Middle frontal gyrus (tissue), 1 donor: ENCODE data around the gene SIPA1.
"Not testable (repeated sequence)": the region's sequence is repeated elsewhere in the genome, so short reads cannot be mapped to it uniquely, and the experiment has no call there.

Experiments used
- DNase-seq: peaks from one replicate; pipeline ENCODE4 v3.0.0-alpha.2; 2015; ENCODE audit warnings: low spot score; ENCODE audit errors: extremely low spot score

Gene SIPA1

DNA sequence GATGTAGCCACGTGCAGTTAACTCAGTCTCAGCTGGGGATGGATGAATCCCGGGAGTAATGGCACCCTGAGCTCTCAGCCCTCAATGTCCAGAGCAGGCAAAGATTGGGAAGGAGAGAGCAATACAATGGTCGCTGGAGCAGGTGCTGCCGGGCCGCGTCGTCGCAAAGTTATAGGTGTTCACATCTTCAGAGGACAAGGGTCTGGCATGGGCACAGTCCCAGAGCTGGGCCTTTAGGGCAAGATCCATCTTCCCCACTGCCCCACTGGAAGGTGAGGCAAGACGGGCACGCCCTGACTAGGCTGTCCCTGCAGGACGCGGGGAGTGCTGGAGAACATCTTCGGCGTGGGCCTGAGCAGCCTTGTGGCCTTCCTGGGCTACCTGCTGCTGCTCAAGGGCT, 14.7 kb upstream of the SIPA1 start:
- DNase-seq, result no peak

DNA sequence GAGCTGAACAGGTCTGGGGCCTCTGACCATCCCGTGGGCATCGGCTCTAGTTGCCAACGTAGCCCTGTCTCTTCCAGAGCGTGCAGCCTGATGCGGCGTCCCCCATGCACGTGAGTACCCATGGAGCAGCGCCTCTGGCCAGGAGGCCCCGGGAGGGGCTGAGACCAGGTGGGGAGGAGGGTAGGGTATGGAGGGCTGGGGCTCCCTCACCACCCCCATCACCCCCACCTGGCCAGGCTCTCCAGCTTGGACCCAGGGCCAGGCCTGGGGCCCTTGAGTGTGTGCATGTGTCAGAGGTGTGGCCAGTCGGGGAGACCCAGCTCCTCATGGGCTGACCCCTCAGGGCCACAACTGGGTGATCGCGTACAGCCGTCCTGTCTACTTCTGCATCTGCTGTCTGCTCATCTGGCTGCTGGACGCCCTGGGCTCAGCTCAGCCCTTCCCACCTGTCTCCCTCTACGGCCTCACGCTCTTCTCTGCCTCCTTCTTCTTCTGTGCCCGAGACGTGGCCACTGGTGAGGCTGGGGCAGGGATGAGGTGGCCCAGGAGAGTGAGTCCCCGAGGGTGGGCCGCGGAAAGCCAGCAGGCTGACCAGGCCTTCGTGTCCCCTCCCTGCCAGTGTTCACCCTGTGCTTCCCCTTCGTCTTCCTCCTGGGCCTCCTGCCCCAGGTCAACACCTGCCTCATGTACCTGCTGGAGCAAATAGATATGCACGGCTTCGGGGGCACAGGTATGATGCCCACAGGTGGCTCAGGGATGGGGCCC, 13.9 kb upstream of the SIPA1 start:
- DNase-seq, result no peak

DNA sequence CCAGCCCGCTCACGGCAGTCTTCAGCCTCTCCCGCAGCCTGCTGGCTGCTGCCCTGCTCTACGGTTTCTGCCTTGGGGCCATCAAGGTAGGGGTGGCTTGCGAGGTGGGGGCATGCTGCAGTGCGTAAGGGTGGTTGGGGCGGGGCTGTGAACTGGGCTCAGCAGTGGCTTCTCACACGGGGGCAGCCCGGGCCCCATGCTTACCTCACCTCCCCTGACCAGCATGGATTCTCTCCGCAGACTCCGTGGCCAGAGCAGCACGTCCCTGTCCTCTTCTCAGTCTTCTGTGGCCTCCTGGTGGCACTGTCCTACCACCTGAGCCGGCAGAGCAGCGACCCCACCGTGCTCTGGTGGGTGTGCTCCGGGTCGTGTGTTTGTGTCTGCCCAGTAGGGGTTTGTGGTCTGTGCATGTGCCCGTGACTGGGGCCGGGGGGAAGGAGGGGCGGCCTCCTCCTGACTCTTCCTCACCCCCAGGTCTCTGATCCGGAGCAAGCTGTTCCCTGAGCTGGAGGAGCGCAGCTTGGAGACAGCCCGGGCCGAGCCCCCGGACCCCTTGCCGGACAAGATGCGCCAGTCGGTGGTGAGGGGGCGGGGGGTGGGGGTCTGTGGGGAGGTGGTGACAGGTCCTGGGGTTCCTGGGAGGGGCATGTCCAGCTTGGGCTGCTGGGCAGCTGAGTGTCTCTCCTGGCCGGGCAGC, 12.8 kb upstream of the SIPA1 start:
- DNase-seq, result no peak

DNA sequence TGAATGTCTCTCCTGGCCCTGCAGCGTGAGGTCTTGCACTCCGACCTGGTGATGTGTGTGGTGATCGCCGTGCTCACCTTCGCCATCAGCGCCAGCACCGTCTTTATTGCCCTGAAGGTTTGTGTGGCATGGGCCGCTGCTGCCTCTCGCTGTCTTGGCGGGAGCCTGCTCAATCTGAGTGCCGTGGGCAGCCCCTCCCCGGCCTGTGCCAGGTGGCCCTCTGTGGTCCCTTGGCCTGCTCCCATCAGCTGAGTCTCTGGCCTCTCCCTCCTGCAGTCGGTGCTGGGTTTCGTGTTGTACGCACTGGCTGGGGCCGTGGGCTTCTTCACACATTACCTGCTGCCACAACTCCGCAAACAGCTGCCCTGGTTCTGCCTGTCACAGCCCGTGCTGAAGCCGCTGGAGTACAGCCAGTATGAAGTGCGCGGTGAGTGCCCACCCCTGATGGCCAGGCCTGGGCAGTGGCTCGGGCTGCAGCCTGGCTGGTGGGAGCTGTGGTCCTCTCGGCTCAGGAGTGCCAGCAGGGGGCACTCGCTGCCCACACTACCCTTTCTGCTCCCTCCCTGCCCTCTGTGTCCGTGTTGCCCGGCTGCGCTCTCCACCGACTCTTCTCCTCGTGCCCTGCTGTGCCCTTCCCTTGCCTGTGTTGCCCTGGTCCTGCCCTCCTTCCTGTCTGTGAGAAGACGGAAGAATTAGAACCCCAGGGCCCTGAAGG, 12.1 kb upstream of the SIPA1 start:
- DNase-seq, result no peak

DNA sequence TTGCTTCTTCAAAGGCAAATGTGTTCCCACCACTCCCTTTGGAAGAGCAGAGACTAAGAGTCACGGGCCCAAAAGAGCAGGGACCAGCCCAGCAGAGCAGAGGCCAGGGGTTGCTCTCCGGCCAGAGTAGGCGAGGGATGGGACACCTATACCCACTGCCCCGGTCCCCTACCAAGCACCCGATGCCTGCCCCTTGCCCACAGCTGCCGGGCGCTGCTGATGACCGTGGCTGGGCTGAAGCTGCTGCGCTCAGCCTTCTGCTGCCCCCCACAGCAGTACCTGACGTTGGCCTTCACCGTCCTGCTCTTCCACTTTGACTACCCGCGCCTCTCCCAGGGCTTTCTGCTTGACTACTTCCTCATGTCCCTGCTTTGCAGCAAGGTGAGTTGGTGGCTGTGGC, 10.7 kb upstream of the SIPA1 start:
- DNase-seq, result no peak

DNA sequence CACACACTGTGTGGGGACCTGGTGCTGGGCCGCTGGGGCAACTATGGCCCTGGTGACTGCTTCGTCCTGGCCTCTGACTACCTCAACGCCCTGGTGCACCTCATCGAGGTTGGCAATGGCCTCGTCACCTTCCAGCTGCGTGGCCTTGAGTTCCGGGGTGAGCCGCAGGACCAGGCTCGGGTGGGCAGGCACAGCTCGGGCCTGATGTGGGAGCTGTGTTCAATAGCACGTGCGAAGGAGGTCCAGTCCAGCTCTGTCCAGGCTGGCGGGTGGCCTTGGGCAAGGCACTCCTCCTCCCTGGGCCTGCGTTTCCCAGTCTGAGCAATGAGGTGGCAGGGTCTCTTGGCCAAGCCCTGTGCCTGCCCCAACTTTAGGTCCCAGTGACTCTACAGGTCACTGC, 8.3 kb upstream of the SIPA1 start:
- DNase-seq, result no peak

DNA sequence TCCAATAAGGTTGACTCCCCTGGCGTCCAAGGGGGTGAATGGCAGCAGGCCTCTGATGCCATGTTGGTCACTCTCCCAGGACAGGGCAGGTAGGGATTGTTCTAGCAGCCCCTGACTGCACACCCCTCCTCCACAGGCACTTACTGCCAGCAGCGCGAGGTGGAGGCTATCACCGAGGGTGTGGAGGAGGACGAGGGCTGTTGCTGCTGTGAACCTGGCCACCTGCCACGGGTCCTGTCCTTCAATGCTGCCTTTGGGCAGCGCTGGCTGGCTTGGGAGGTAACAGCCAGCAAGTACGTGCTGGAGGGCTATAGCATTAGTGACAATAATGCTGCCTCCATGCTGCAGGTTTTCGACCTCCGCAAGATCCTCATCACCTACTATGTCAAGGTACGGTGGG, 7.7 kb upstream of the SIPA1 start:
- DNase-seq, result no peak

DNA sequence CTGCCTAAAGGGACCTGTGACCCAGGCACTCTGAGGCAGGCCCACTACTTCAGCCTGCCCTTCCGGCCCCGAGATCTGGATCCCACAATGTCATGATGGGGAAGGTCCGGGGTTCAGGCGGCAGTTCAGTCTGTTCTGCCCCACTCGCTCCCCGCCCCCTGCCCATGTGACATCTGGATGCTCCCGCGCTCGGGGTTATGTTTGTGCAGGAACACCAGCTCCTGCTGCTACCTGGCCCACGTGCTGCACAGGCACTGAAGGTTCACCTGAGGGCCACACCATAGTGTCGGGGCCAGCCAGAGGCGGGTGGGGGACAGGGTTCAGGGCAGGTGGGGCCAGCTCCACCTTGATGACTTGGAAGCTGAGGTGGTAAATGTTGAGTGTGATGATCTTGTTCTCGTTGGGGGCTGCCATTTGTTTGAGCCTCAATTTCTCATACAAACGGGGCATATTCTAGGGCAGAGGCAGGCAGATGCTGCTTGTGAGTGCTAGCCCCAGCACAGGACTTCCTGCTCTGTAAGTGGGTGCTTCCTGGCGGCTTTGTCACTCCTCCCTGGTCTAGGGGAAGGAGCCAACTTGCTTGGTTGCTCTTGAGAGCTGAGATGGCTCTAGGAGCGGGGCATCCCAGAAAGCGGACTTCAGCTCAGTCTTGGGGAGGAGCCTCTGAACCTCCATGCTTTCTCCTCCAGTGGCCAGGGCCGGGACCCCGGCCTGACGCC, 4.4 kb upstream of the SIPA1 start:
- no peak for DNase-seq

DNA sequence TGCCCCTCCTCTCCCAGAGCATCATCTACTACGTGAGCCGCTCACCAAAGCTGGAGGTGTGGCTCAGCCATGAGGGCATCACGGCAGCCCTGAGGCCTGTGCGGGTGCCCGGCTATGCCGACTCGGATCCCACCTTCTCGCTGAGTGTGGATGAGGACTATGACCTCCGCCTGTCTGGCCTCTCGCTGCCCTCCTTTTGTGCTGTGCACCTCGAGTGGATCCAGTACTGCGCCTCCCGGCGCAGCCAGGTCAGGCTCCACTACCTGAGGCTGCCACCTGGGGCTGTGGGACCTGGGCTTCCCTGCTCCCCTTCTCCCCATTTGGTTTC, 3.8 kb upstream of the SIPA1 start:
- no peak for DNase-seq

DNA sequence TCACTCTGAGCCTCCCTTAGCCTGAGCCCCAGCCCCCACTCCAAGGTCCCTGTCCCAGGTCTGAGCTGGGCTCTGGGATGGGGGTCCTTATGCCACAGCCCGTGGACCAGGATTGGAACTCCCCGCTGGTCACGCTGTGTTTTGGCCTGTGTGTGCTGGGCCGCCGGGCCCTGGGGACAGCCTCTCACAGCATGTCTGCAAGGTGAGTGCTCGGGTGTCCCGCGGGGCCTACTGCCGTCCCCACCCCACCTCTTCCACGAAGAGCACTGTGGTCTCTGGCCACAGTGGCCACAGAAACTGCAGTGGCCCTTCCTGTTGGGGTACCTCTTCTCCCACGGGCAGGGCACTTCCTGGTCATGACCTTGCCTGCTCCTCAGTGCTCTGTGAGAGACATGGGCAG, 3.5 kb upstream of the SIPA1 start:
- DNase-seq, result no peak

DNA sequence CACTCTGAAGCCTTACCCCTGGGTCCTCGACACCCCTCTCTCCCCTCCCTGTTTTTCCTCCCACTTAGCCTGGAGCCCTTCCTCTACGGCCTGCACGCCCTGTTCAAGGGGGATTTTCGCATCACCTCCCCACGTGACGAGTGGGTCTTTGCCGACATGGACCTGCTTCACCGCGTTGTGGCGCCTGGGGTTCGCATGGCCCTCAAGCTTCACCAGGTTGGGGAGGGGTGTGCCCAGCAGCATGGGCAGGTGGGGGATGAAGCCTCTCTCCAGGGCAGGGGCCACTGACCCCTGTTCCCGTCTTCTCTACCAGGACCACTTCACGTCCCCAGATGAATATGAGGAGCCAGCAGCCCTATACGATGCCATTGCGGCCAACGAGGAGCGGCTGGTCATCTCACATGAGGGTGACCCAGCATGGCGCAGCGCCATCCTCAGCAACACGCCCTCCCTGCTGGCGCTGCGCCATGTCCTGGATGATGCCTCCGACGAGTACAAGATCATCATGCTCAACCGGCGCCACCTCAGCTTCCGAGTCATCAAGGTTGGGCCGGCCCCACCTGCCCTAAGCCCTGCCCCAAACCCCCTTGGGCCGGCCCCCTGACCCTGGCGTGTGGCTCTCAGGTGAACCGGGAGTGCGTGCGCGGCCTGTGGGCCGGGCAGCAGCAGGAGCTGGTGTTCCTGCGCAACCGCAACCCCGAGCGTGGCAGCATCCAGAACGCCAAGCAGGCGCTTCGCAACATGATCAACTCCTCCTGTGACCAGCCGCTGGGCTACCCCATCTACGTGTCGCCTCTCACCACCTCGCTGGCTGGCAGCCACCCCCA, 2.8 kb upstream of the SIPA1 start:
- no peak for DNase-seq

DNA sequence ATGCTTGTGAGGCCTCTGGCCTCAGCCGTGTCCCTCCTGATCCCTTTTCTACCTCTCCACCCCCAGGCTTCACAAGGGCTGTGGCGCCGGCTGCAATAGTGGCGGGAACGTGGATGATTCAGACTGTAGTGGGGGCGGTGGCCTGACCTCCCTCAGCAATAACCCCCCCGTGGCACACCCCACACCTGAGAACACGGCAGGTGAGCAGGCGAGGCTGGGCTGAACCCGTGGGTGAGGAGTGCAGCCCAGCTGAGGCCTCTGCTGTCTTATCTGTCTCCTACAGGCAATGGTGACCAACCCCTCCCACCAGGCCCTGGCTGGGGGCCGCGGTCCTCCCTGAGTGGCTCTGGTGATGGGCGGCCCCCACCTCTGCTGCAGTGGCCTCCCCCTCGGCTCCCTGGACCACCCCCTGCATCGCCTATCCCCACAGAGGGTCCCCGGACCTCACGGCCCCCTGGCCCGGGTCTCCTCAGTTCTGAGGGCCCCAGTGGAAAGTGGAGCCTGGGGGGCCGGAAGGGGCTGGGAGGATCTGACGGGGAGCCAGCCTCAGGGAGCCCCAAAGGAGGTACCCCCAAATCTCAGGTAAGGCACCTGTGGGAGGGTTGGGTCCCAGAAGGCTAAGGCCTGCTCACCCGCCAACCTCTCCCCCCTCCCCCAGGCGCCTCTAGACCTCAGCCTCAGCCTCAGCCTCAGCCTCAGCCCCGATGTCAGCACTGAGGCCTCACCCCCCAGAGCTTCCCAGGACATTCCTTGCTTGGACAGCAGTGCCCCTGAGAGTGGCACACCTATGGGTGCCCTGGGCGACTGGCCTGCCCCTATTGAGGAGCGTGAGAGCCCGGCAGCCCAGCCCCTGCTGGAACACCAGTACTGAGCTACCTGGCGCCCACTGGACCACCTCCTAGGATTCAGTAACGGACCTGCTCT, 1.5 kb upstream of the SIPA1 start:
- no peak for DNase-seq

DNA sequence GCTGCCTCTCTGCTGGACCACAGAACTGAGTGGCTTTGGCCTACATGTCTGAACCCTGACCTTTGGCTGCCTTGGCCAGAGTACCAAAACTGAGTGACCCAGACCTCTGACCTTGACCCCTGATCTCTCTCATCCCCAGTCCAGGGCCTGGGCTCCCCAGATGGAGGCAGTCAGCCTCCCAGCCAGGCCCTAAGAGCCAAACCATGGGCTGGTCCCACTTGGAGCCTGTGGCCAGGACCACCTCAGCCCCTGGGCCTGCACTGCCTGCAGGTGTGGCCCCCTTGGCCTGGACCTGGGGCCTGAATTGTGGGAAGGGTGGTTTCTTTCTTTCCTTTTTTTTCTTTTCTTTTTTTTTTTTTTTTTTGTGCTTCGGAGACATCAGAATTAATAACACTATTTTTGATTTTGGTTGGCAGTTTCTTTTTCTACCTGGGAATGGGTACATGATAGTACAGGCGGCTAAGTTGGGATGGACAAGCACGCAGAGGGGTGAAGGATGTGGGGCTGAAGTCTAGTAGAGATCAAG, 806 bp upstream of the SIPA1 start:
- no peak for DNase-seq

DNA sequence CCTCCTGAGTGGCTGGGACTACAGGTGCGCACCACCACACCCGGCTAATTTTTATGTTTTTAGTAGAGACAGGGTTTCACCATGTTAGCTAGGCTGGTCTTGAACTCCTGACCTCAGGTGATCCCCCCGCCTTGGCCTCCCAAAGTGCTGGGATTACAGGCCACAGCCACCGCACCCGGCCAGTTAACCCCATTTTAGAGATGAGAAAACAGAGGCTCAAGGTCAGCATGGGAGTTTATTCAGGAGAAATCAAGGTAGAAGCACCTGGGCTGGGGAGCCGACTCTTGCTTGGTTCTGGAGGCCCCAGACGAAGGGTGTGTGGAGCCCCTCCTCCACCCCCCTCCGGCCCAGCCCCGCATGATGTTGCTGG, 1.3 kb downstream of the SIPA1 start:
- not testable (repeated sequence) for DNase-seq

DNA sequence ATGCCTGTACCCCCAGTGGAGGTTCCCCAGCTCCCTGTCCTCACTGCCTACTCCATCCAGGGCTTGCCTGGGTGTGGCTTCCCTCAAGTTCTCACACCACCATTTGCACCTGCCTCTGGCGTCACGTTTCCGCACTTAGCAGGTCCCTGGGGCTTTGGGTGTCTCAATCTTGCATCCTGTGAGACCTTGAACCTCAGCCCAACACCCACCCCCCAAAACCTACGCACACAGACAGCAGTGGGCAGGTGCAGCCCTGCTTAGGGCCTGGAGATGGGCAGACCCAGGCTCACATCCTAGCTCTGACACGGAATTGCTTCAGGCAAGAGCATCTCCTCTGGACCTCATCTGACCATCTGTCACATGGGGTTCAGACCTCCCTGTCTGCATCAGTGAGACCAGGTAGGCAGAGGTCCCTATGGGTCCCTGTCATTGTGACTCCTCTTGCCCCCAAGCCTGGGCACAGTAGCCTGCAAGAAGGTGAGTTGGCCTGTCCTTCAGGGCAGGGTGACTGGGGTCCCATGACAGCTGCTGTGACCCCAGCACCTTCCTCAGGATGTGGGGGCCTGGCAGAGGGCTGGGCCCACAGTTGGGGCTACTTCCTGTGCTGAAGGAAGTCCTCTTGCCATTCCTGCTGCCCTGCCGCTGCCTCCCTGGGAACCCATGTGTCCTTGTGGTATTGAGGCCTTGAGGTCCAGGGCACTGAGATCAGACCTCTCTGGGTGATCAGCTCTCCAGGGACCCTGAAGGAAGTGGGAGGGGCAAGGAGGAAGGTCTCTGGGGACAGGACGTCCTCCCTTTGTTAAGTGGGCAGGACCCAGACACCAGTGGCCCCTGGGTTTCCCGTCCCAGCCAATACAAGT, 2.0 kb downstream of the SIPA1 start:
- DNase-seq, result no peak

DNA sequence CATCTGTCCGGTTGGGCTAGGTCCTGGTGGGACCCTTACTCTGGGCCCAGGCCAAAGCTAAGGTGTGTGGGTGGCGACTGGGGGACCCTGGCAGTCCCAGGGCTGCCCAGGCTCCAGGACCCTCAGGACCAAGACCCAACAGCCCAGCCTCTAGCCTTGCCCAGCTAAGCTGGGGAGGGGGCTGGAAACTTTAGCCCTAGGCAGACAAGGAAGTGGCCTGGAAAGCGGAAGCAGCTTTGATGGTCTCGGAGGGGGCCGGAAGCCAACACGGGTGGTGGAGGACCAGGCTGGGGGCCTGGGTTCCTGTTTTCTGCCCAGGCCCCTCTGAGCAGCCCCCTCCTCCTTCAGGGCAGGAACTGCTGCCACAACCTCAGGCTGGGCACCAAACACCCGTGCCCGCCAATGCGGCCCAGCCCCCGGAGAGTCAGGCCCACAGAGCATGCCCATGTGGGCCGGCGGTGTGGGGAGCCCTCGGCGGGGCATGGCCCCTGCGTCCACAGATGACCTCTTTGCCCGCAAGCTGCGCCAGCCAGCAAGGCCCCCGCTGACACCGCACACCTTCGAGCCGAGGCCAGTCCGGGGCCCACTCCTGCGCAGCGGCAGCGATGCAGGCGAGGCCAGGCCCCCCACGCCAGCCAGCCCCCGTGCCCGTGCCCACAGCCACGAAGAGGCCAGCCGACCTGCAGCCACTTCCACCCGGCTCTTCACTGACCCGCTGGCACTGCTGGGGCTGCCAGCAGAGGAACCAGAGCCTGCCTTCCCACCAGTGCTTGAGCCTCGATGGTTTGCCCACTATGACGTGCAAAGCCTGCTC, 2.8 kb downstream of the SIPA1 start:
- DNase-seq, result no peak

DNA sequence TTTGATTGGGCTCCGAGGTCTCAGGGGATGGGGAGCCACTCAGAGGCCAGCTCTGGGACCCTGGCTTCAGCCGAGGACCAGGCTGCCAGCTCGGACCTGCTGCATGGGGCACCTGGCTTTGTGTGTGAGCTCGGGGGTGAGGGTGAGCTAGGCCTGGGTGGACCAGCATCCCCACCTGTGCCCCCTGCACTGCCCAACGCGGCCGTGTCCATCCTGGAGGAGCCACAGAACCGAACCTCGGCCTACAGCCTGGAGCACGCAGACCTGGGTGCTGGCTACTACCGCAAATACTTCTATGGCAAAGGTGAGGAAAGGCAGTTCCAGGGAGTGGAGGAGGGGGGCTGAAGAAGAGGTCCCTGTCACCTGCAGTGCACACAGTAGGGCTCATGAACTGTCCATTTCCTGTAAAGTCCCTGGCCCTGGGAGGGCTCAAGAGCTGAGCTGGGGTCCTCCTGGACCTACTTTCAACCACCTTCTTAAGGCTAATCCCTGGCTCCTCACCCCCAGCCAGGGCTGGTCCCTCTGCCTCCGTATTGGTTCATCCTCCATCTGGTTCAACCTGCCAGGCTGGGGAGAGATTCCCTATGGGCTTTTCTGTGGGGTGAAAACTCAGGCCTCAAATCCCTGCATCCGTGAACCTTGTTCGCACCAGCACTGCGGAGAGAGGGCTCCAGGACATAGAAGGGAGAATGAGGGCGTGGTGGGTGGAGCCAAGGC, 3.6 kb downstream of the SIPA1 start:
- no peak for DNase-seq
